HG03064 (cell line): ENCODE results near the gene FMO5.
"Not testable (repeated sequence)": the region's sequence is repeated elsewhere in the genome, so short reads cannot be mapped to it uniquely, and the experiment has no call there.

ENCODE experiments used
- ATAC-seq: cut with Tn5 transposase; IDR thresholded peaks from one replicate; pipeline ENCODE4 v1.9.1; 2021; ENCODE audit warnings: low read depth; ENCODE audit not compliant: unreplicated experiment

The FMO5 gene

DNA sequence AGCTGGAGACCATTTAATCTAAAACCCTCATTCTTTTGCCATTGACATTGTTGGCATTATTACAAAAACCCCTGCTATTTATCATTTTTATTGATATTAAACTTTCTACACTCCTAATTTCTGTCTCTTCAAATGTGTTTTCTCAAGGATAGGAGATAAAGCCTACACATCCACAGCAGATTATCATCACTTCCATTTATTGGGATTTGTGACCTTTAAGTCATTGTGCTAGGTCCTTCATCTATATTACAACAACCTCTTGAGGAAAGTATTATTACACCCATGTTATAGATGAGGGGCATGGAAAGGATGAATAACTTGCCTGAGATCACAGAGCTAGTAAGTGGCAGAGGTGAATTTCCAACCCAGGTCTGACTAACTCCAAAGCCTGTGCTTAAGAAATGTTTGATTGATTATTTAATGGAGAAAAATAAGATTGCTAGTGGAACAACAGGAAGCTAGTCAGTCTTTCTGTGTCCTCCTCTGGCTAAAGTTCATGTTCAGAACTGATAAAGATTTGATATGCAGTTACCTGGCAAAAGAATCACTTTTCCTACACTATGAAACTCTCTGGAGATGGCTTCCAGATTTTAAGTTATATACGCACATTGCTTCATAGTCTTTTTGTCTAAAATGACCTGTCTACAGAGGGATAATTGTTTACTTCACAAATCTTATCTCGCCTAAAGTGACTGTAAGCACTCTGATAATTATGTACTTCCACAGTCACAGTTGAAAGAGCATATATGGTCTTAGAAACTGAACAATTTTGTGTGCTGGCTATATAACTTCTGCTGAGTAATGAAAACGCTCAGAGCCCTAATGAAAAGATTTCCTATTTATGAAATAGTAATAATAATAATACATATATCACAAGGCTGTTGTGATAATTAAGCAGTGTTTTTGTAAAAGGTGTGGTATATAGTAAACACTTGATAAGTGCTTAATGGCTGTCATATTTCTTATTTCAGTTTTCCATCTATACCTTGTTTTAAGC, 15.0 kb downstream of the FMO5 start:
- ATAC-seq: no peak

DNA sequence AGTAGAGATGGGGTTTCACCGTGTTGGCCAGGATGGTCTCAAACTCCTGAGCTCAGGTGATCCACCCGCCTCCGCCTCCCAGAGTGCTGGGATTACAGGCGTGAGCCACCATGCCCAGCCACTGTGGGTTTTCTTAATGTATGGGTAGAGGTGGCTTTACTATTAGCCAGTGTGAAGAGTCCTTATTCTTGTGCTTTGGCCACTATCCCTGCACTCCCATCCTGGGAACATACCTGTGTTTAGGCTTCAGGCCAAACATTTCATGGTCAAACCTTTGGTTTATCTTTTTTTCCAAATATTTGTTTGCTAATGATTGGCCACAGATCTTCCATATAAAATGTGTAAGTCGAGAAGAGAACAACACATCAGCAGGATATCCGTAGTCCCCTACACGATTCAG, 16.5 kb downstream of the FMO5 start:
- ATAC-seq: no peak

DNA sequence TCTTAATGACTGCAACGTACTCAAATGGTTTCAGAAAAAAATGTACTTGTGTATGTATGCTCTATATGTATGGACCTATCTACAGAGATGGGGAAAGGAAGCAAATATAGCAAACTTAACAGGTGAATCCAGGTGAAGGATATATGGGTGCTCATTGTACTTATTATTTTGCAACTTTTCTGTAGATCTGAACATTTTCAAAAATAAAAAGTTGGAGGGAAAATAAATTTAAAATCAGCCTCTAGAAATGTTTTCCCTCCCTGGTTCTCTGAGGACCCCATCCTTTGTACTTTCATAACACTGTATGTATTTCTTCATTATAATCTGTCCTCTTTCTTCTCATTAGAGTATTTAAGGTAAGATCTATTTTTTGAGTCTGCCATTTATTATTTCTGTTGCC, 17.9 kb downstream of the FMO5 start:
- no peak for ATAC-seq

DNA sequence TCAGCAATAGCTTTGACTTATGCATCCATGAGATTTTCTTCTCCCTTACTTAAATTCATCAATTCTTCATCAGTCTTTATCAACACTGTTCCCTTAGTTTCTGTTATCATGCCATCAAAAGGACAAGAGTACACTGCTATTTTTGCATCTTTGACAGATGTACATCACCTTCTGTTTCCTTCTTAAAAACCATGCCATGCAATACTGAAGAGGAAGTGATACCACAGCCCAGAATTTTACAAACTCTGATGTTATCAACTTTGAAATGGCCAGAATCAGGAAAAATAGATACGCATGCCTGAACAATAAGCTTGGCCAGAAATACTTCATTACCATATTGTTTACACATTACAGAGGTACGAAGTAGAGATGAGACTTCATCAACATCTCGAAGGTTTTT, 21.1 kb downstream of the FMO5 start:
- ATAC-seq: no peak

DNA sequence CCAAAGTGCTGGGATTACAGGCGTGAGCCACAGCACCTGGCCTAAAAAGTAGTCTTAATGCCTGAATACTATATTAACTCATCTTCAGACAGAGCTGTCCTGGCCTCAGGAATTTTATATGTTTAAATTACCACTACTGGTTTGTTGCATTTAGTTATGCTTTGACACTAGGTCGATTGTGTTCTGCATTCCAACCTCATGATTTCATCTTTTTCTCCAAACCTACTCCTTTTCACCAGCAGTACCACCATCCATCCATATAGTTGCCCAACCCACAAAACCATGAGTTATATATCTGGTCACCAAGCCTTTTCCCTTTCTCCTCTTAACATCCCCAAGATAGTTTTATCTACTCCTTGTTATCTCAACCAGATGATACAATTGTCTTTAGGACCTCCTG, 22.6 kb downstream of the FMO5 start:
- no peak for ATAC-seq

DNA sequence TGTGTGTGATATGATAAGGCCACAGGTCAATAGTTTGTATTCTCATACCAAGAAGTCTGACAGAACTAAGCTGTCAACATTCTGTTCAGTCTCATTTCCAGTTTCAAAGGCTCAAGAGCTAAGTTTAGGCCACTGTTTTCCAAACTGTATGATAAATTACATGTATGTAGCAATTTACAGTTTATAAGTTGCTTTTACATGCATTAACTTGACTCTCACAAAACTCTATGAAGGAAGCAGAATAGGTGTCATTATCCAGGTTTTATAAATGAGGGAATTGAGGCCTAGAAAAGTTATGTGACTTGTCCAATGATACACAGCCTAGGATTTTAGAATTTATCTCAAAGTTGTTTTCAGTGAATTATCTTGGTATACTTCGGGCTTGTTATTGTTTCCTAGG, 23.4 kb downstream of the FMO5 start:
- ATAC-seq: no peak

DNA sequence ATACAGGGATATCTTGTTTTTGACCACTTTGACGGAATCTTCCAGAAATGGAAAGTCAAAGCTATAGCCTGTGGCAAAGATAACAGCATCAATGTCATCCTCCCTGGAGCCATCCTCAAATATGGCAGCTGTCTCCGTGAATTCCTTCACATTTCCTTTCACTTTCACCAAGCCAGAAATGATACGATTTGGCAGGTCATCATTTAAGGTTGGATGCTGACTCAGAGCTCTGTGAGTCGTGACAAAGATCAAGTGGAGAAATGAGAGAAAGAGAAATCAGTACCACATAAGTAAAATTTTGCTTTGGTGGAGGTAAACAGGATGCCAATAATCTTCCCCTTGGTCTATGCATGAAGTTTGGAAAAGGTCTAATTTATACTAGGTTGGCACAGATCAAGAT, 23.9 kb downstream of the FMO5 start:
- ATAC-seq: no peak

DNA sequence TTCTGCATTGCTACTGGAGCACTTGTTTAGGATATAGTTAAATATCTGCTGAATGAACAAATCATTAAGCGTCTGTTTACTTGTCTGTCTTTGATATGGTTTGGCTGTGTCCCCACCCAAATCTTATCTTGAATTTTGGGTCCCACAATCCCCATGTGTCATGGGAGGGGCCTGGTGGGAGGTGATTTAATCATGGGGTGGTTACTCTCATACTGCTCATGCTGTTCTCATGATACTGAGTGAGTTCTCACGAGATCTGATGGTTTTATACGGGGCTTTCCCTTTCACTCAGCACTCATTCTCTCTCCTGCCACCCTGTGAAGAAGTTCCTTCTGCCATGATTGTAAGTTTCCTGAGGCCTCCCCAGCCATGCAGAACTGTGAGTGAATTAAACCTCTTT, 27.8 kb downstream of the FMO5 start:
- ATAC-seq: not testable (repeated sequence)

DNA sequence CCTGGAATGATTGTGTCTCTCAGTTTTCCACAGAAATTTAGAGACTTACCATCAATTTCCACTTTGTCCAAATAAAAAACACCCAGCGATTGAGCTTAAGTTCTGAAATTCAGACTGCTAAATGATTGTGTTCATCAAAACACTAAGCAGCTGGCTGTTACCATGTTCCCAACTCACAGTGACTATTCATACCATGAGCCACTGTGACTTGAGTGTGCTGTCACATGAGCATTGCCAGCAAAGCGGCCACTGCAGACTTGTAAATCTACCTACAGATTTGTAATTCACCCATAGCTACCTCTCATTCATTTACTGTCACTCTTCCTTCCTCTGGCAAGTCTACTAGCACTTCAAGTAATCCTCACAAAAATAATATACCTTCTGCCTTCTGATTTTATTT, 35.6 kb downstream of the FMO5 start:
- ATAC-seq: no peak

DNA sequence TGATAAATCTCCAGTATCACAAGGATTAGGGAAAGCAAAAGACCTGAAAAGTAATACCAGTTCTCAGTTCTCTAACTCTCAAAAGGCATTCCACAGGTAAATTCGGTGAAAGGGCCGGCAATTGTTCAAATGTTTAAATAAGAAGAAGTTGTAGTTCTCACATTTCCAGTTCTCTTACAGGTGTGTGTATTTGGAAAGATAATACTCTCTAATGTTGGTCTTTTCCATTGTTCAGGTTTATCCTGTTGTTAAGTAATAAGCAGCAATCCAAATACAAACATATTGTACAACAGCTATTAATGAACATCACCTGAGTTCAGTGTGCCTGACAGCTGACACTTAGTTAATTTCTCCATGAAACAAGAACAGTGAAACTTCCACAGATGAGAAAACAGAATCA, 39.7 kb downstream of the FMO5 start:
- no peak for ATAC-seq

DNA sequence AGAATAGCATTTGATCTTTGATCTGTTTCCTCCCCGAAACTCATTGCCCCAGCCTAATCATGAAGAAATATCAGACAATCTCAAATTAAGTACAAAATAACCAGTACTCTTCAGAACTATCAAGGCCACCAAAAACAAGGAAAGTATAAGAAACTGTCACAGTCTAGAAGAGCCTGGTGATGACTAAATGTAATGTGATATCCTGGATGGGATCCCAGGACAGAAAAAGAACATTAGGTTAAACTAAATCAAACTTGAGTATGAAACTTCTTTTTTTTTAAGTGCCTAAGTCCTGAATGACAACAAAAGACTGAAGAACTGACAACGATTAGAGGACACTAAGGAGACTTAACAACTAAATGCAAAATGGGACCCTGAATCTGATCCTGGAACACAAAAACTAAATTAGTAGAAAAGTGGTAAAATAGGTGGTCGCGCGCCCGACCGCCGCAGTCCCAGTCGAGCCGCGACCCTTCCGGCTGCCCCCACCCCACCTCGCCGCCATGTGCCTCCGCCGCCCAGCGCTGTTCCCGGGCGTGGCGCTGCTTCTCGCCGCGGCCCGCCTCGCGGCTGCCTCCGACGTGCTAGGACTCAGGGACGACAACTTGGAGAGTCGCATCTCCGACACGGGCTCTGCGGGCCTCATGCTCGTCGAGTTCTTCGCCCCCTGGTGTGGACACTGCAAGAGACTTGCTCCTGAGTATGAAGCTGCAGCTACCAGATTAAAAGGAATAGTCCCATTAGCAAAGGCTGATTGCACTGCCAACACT, 47.3 kb downstream of the FMO5 start:
- ATAC-seq: no peak

DNA sequence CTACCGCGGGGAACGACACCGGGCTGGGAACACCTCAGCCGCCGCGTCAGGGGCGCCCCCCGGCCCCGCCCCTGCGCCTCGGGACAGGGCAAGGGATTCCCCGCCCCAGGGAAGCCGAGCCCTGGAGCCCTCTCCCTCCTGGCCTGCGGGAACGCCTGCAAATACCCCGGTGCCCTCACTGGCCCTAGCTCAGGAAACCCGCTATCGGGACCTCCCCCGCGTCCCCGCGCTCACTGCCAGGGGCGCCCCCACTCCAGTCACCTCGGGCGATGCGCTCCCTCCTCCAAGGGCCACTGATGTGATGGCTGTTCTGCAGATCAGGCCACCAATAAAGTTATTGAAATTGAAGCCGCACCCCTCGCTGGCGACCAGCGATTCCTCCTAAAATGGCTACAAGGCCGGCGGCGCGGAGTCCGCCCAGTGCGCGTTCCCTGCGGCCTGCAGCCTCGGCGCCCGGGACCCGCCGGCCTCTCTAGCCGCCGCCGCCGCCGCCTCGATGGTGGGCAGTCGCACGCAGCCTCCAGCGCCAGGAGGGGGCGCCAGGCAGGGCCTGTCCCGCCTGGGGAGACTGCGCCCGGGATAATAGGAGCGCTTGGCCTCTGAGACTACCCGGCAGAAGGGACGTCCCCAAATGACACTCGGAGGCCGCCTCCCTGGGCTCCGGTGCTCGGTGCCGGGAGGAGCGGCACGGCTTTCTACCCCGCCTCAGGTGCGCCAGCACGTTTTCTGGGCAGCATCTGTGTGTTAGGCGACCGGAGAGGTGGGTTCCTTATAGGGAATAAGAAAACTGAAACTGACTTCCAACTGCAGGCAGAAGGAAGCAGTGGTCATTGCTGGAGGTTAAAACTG, 52.7 kb downstream of the FMO5 start, which contains the start of gene PRKAB2:
PRKAB2 (minus strand) TSS at position 303 of the 849 bp plus-strand sequence. CDS start 326 bp downstream, outside the sequence.
- peak; percentile 86 for ATAC-seq

DNA sequence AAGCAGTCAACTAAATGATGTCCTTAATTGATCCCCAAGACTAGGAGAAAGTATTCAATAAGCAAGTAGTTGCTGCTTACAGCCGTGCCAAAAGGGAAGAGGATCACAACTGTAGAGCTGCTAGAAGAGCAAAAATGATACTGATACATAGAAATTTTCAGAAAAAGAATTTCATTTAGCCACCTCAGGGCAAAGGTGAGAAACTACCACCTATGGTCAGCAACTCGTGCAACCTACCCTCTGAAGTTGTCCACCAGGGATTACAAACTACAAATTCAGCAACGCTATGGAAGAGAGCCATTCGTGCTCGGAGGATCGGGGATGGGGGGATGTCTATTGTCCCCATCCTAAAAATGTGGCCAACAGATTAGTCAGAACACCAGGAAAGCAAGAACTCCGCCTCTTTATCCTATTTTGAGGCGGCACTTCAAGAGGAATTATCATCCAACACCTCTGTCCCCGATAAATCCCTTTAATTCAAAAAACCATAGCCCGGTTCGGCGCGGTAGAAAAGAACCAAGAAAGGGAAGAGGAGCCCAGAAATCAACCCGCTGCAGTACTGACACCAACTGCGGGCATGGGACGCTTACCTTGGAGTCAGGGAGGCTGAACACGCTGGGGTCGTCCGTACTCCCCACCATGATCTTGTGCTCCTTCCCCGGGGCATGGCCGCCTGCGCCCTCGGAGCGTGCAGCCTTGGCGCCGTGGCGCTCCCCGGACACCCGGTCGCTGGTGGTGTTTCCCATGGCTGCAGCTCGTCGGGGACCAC, 53.6 kb downstream of the FMO5 start:
- ATAC-seq: peak; percentile 13

DNA sequence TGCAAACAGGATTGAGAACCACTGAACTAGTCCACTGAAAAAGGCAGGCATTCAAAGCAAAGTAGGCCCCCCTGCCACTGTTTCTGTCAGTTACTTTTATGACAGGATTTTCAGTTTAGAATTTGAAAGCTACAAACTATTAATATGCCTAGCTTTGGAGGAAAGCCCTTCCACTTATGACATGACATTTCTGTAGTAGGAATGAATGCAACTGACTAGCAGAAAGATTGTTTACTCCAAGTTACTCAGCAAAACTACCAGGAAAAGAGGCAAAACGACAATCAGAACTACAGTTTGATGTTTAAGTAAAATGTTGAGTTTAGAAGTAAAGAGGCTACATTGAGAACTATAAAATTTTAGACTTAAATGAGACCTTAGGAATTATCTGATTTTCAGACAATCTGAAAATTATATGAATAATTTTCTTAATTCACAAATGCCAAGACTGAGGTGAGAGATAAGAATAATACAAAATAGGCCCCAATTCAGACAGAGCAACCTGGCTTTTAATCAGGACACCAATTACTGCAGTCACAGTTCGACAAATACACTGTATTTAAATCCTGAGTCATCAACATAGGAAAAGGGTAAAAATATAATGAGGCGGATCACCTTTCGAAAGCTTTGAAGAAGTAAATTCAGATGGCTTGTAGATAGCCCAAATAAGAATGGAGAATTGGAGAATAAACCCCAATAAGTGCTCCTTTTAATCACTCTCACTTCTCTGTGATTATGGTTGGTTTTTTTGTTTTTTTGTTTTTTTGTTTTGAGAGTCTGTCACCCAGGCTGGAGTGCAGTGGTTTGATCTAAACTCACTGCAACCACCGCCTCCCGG, 55.1 kb downstream of the FMO5 start:
- no peak for ATAC-seq

DNA sequence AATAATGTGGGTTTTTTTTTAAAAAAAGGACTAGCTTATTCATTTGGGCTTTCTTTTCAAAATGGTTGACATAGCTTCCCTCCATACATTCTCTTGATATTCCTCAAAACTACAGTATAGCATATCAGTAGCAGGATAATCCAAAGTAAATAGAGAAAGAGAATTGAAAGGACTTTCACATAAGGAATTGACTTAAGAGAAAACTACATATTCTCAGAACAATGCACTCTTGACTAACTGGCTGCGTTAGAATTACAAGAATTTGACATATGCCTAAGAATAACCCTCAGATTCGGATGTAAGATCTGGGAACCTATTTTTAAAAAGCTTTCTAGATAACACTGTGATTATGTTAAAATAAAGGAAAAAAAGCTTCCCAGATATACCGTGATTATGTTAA, 56.0 kb downstream of the FMO5 start:
- ATAC-seq: no peak

DNA sequence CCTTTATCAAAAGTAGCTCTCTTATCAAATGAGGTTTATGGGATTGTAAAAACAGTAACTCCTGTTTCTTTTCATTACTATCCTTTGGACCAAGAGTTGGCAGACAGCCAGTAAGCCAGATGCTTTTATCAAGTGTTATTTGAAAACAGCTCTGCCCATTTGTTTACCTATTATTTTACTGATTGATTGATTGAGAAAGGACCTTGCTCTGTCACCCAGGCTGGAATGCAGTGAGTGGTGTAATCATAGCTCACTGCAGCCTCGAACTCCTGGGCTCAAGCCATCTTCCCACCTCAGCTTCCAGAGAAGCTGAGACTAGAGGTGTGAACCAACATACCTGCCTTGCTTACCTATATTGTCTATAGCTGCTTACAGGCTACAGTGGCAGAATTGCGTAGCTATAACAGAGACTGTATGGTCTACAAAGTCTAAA, 56.5 kb downstream of the FMO5 start:
- no peak for ATAC-seq

DNA sequence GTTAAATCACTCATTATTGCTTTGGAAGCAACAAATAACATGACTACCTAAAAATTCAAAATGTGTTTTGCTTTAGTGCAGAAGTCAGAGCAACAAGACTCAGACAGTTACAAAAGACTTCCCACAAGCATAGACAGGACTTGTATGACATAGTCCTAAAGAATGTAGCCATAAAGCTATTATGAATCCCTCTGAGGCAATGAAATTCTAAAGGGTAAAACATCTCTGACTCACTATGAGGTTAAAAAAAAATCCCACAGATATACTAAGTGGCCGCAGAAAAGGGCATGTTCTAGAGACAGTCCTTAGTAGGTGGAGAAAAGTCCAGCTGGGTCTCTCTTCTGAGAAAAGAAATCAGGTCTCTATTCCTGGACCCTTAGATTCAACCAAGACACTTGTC, 57.8 kb downstream of the FMO5 start:
- ATAC-seq: no peak

DNA sequence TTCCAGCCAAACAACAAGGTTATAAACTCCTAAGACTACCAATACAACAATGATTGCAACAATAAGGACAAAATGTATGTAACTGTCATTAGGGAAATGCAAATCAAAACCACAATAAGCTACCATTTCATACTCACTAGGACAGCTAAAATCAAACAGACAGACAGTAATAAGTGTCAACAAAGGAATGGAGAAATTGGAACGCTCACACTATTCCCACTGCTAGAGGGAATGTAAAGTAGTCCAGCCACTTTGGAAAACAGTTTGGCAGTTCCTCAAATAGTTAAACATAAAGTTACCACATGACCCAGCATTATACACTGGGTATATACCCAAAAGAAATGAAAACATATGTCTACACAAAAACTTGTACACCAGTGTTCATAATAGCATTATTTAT, 62.1 kb downstream of the FMO5 start:
- no peak for ATAC-seq

DNA sequence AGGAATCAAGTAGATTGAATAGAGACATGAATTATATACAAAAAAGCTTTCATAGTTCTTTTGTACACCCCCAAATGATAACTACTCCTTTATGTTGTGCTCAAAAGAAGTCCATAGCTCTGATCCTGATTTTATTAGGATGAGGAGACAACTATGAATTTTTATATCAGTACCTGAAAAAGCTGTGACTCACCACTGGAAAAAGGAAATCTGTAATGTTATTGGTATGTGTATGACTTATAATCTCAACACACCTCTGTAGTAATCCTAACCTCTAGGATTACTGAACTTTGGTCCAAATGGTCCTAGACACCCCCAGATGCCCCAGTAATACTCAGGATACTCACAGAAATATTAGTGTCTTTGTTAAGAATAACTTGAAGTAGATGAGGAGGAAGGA, 63.0 kb downstream of the FMO5 start:
- no peak for ATAC-seq
